MCF 10A (cell line): Measurements from ENCODE around the gene AP2B1. TPM values are rescaled to one million over a fixed set of nuclear protein-coding genes. Genes with fewer than 3 reads are reported as not detected.

ENCODE experiments used
- BruUV-seq: library from RNA; stranded (reverse); fragments of 400-500 nt; replicated peaks from 2 replicates; lab custom pipeline; 2021; lab: Mats Ljungman, UMichigan
- CTCF ChIA-PET: fragments of 300-600 bp; sonication (Branson Sonifier 250); formaldehyde crosslinking; extraction: SDS; loops from one replicate; lab custom pipeline; 2021; ENCODE audit warnings: antibody characterized with exemption, inconsistent platforms; lab: Yijun Ruan, JAX
- POLR2A ChIA-PET: fragments of 300-600, 350-650 bp; sonication (Branson Sonifier 250); formaldehyde crosslinking; extraction: SDS; loops from one replicate; lab custom pipeline; 2020; ENCODE audit warnings: antibody characterized with exemption, inconsistent platforms; lab: Yijun Ruan, JAX
- DNase-seq: peaks from one replicate; pipeline ENCODE4 v3.0.0-alpha.2; 2018; ENCODE audit not compliant: unreplicated experiment
- H3K27ac Mint-ChIP-seq: one replicate; pipeline ENCODE4 v1.8.0; 2022; ENCODE audit warnings: mild to moderate bottlenecking, low read depth, mixed read lengths; ENCODE audit not compliant: unreplicated experiment
- H3K27me3 Mint-ChIP-seq: one replicate; pipeline ENCODE4 v1.8.0; 2022; ENCODE audit warnings: mixed read lengths; ENCODE audit not compliant: insufficient read depth, unreplicated experiment
- H3K36me3 Mint-ChIP-seq: one replicate; pipeline ENCODE4 v1.8.0; 2022; ENCODE audit warnings: mild to moderate bottlenecking, moderate library complexity, mixed read lengths; ENCODE audit not compliant: insufficient read depth, unreplicated experiment
- H3K4me1 Mint-ChIP-seq: one replicate; pipeline ENCODE4 v1.8.0; 2022; ENCODE audit warnings: mixed read lengths; ENCODE audit not compliant: insufficient read depth, unreplicated experiment
- H3K4me3 Mint-ChIP-seq: one replicate; pipeline ENCODE4 v1.8.0; 2022; ENCODE audit warnings: mild to moderate bottlenecking, moderate library complexity, mixed read lengths; ENCODE audit not compliant: unreplicated experiment
- H3K9me3 Mint-ChIP-seq: one replicate; pipeline ENCODE4 v1.8.0; 2022; ENCODE audit warnings: mixed read lengths; ENCODE audit not compliant: unreplicated experiment
- intact Hi-C: fragments of 100-400 bp; cut with micrococcal nuclease; formaldehyde crosslinking; loops from 2 replicates; pipeline ENCODE4 v1.14.1; 2022
- total RNA-seq: library from RNA; stranded (reverse); gene quantifications from 2 replicates; pipeline ENCODE4 v1.2.3, GENCODE V29; 2022
- TF ChIP-seq, protein P1 (sequence below): fragments of 200-600 bp; IDR thresholded peaks from one replicate; pipeline ENCODE4 v1.8.0; 2022; ENCODE audit warnings: antibody characterized with exemption, mild to moderate bottlenecking; ENCODE audit not compliant: unreplicated experiment

AP2B1 gene
- total RNA-seq, 1 experiment from 2014 or later = 227 TPM

DNA sequence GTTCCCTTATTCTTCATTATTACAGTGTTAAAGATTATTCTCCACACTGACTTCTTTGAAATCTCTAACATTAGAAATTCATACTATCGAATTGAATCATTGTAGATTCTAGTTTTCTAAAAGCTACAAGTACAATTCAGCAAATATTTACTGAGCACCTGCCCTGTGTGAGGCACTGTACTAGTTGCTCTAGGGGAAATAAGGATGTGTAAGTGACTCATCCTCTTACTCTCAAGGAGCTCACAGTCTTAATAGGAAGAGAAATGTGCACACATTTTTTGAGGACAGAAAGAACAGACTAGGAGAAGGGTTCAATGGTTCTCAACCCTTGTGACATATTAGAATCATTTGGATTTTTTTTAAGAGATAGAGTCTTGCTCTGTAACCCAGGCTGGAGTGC lies 42.0 kb upstream of the AP2B1 start:
- no peaks in the 10 kb centered on the region for H3K36me3 Mint-ChIP-seq
- peaks cover 55% of the 10 kb centered on the region for H3K27me3 Mint-ChIP-seq
- DNase-seq = no peak
- no peaks in the 10 kb centered on the region for H3K9me3 Mint-ChIP-seq
- POLR2A ChIA-PET = no interaction called here
- intact Hi-C loops = no loop called here
- CTCF ChIA-PET = interaction anchor here (0.6 to 17.2 kb wide), 5 partner anchors 8 to 376 kb away, joined by 3 to 394 read pairs (median 3); no protein-coding TSS in a partner anchor
- BruUV-seq = no TSS peak
- TF ChIP-seq, protein P1, sequence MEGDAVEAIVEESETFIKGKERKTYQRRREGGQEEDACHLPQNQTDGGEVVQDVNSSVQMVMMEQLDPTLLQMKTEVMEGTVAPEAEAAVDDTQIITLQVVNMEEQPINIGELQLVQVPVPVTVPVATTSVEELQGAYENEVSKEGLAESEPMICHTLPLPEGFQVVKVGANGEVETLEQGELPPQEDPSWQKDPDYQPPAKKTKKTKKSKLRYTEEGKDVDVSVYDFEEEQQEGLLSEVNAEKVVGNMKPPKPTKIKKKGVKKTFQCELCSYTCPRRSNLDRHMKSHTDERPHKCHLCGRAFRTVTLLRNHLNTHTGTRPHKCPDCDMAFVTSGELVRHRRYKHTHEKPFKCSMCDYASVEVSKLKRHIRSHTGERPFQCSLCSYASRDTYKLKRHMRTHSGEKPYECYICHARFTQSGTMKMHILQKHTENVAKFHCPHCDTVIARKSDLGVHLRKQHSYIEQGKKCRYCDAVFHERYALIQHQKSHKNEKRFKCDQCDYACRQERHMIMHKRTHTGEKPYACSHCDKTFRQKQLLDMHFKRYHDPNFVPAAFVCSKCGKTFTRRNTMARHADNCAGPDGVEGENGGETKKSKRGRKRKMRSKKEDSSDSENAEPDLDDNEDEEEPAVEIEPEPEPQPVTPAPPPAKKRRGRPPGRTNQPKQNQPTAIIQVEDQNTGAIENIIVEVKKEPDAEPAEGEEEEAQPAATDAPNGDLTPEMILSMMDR = no peak
- no peak overlapping the region for H3K27ac Mint-ChIP-seq
- no peaks in the 10 kb centered on the region for H3K4me1 Mint-ChIP-seq
- H3K4me3 Mint-ChIP-seq = no peak overlapping the region

DNA sequence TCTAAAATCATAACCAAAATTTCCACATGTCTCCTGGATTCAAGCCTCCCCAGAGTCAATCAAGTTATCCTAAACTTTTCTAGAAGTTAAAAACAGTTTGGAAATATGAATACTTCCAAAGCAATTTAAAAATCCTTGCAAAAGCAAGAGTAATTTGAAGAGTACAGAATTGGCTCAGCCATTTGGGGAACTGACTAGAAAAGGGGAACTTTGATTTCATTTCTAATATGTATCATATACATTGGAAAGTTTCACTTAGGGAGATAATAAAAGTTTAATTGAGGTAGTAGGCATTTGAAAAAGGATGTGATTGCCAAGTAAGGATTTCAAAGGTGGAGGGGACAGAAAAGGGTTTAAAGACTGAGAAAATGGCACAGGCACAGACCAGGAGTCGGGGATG lies 40.6 kb upstream of the AP2B1 start:
- BruUV-seq = no TSS peak
- no peaks in the 10 kb centered on the region for H3K4me1 Mint-ChIP-seq
- H3K4me3 Mint-ChIP-seq = no peak overlapping the region
- H3K27me3 Mint-ChIP-seq = peaks cover 64% of the 10 kb centered on the region
- no peak for DNase-seq
- no peak overlapping the region for H3K27ac Mint-ChIP-seq
- POLR2A ChIA-PET = interaction anchor here (1.8 kb wide), 1 partner anchor 22 kb away, joined by 6 read pairs; no protein-coding TSS in a partner anchor
- TF ChIP-seq, protein P1 = no peak
- no peaks in the 10 kb centered on the region for H3K36me3 Mint-ChIP-seq
- H3K9me3 Mint-ChIP-seq = no peaks in the 10 kb centered on the region
- intact Hi-C loops = no loop called here
- CTCF ChIA-PET = interaction anchor here (0.7 kb wide), 1 partner anchor 305 kb away, joined by 3 read pairs; no protein-coding TSS in a partner anchor

DNA sequence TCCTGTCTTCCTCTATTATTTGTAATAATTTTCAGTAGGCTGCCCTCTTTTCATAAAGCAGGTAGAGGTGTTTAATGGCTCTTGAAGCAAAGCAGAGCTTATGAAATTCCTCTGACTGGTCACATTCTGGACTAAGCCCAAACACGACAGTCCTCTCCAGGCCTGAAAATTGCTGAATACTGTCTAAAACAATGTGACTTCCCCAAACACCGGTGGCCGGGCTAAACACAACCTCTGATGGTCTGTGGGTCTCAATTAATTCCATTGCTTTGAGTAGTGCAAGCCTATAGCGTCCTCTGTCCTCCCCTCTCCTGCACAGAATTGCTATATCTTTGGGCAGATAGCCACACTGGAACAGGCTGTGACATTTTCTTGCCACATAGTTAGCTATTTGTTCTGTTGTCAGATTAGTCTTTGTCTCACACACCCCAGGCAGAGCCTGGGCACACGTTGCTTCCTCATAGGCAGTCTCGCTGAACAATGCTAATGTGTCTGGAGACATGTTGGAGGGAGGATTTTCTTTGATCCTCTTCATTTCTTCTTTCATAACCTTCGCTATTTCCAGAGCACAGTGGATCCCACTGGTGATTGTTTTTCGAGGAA lies 38.8 kb upstream of the AP2B1 start:
- no peak for DNase-seq
- H3K27me3 Mint-ChIP-seq = peaks cover 82% of the 10 kb centered on the region
- no peaks in the 10 kb centered on the region for H3K4me1 Mint-ChIP-seq
- TF ChIP-seq, protein P1 = no peak
- no TSS peak for BruUV-seq
- intact Hi-C loops = no loop called here
- ChIA-PET POLR2A (interaction anchor here (1.2 to 1.8 kb wide), 3 partner anchors 20 to 31 kb away, joined by 3 to 6 read pairs (median 5); partner anchors contain the start of gene PEX12), CTCF (interaction anchor here (0.6 to 1.4 kb wide), 8 partner anchors 9 to 248 kb away, joined by 3 to 6 read pairs (median 4); partner anchors contain the start of gene SLFN12L)
- no peak overlapping the region for H3K4me3 Mint-ChIP-seq
- H3K36me3 Mint-ChIP-seq = no peaks in the 10 kb centered on the region
- no peaks in the 10 kb centered on the region for H3K9me3 Mint-ChIP-seq
- H3K27ac Mint-ChIP-seq = no peak overlapping the region

DNA sequence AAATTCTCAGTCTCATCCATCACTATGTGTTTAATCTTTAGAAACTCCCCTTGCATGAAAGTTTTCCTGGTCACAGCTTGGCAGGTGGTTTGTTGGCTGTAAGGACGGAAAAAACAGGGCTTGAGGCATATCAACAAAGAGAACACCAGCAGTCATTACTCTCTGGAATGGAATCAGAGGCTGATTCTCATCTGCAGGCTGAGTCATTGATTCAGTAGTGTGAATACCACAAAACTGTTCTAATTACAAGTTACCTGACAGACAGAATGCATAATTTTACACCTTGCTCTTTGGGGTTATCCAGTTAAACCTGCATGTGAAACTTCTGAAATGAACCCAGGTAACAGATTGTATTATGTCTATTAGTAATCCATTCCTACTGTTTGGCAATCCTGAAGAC lies 38.1 kb upstream of the AP2B1 start:
- CTCF ChIA-PET = interaction anchor here (0.6 to 1.8 kb wide), 6 partner anchors 10 to 378 kb away, joined by 3 to 7 read pairs (median 3); no protein-coding TSS in a partner anchor
- no peaks in the 10 kb centered on the region for H3K36me3 Mint-ChIP-seq
- intact Hi-C loops = no loop called here
- H3K4me3 Mint-ChIP-seq = no peak overlapping the region
- TF ChIP-seq, protein P1 = no peak
- H3K4me1 Mint-ChIP-seq = no peaks in the 10 kb centered on the region
- no peak overlapping the region for H3K27ac Mint-ChIP-seq
- H3K27me3 Mint-ChIP-seq = peaks cover 89% of the 10 kb centered on the region
- POLR2A ChIA-PET = interaction anchor here (1.2 kb wide), 1 partner anchor 19 kb away, joined by 3 read pairs; no protein-coding TSS in a partner anchor
- no TSS peak for BruUV-seq
- DNase-seq = no peak
- no peaks in the 10 kb centered on the region for H3K9me3 Mint-ChIP-seq
